GM21447 (cell line): ENCODE measurements around the gene HHAT.
A peak's percentile ranks its signal among the peaks of the same experiment; 100 is the strongest.

ENCODE experiments used
- ATAC-seq: cut with Tn5 transposase; IDR thresholded peaks from one replicate; pipeline ENCODE4 v1.9.1; 2021; ENCODE audit not compliant: unreplicated experiment

The HHAT gene

DNA sequence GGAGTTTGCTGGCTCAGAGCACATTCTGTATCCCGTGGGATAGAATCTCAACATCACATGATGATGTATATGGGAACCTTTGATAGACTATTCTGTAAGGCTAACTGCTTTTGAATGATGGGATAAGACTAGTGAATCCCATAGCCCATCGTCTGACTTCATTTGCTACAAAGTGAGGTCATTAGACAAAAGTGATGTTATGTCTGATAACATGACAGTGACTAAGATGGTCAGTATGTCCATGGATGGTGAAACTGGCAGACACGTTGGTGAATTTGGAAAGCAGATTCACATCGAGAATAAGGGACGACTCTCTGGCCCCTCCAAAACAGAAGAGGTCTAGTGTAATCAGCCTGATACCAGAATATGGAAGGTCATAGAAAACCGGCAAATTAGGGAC, 108.4 kb downstream of the HHAT start:
- ATAC-seq, result no peak

DNA sequence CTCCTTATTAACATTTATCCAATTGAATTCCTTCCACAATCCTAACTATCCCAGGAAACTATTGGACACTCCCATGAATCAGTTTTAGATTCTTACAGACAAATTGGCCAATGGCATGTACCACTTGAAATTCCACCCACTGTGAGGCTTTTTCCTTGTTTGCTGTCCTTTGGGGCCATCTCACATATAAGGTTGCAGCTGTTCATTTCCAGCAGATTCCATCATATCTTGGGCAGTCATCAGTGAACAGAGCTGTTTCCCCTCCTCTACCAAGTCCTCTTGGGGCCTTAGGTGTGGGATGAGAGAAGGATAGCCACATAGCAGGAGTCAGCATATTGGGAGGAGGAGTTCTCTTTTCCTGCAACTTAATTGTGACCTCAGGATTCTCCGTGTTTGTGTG, 109.1 kb downstream of the HHAT start:
- no peak for ATAC-seq

DNA sequence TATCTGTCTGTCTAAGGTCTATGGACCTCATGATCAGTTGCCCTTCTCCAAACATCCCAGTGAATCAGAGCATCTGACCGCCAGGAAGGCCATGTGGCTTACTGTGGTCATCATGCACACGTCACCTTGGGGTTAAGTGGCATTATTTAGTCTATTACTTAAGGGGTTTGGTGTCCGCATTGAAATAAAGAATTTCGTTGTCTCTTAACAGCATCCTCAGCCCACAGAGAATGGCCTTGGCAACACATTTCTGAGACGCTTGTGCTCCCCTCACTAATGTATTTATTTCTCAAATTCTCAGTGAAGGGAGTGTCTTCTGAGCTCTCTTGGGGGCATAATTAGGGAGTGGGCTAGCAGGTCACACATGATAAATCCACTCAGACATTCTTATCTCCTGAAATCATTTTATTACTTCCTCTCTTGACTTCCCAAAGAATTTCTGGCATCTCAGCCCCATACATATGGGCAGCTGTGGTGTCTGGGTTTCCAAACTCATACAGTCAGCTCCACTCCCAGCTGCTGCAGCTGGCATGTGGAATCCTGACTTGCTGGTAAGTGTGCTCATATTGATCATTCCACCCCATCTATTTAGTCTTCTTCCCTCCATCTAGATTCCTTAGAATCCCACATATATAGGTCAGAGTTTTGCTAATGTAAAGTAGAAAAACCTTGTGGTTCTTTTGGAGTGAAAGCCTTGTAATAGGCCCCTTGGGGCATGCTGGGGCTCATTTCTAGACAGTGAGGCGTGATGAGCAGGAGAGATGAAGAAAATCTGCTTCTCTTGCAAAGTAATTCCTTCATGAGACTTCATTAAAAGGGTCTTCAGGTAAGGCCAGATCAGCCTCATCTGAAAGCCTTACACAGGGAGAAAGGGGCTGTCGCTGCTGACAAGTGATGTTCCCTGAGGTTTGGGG, 110.5 kb downstream of the HHAT start:
- no peak for ATAC-seq

DNA sequence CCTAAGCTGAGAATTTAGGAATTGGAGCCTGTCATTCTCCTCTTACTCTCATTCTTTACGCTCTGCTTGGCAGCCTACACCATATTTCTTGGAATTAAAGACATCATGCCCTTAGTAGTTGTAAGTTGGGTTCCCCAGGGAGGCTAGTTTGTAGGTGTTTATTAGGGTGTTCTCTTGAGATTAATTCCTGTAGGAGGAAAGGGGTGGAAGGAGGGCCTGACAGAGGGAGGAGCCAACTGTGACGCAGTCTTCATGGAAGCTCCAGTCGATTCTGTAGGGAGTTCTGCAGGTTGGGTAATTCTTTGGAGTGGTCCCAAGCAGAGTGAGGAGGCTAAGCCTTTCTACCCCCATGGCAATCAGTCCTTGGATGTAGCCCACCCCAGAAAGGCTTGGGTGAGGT, 111.4 kb downstream of the HHAT start:
- no peak for ATAC-seq

DNA sequence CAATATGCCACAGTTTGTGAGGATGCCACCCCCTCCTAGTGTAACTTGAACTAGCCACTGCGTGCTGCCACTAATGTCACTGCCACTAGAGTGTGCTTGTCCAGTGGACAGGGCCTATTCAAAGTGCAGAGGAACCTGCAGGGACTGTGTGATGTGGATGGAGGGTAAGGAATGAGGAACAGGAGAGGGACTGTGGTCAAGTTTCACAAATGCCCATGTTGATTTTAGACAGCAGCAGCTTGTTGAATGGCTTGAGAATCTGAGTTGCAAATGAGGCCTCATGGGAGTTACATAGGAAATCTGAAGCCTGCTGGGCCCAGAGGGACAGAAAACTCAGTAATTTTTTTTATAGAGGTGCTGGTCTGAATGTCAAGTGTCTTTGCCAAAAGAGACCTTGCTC, 112.3 kb downstream of the HHAT start:
- no peak for ATAC-seq

DNA sequence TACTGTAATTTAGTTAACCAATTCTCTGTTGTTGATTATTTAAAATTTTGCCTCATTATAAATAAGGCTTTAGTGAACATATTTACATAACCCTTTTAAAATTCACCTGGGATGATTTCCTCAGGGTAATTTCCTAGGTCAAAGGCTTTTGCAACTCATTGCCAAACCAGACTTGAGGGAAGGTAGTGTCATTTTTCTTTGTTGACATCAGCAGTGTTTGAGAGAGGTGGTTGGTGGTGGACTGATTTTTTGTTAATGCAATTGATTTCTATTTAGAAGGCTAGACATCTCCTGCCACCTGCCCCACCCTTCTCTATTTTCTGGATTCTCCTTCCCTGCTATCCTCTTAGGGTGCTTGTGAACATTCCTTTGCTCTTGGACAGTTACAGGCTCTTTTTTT, 116.8 kb downstream of the HHAT start:
- no peak for ATAC-seq

DNA sequence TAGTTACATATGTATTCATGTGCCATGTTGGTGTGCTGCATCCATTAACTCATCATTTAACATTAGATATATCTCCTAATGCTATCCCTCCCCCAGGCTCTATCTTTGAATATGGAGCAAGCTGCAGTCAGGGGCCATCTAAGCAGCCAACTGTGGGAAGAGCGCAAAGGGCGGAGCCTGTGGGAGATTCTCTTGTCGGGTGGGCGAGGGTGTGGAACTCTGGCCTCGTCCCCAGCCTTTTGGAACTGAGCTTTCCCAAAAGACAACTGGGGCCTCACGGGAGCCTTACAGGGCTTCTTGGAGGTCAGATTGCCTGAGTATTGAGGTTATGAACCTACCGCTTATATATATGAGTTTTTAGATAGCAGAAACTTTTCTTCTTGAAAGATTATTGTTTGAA, 117.2 kb downstream of the HHAT start:
- no peak for ATAC-seq

DNA sequence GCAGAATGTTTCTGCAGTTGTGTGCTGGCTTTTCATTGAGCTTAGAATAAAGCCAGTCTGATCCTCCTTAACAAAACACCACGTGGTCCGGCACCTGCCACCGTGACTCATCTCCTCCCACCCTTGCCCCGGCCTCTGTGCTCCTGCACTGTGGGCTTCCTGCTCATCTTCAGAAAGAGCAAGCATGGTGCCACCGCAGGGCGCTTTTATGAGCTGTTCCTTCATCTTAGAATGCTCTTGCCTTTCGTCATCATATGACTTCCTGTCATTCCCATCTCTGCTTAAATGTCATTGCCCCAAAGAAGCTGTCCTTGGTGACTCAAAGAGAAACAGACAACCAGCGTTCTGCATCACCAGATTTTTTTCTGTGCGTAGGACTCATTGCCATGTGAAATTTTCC, 117.8 kb downstream of the HHAT start:
- peak; percentile 94 for ATAC-seq

DNA sequence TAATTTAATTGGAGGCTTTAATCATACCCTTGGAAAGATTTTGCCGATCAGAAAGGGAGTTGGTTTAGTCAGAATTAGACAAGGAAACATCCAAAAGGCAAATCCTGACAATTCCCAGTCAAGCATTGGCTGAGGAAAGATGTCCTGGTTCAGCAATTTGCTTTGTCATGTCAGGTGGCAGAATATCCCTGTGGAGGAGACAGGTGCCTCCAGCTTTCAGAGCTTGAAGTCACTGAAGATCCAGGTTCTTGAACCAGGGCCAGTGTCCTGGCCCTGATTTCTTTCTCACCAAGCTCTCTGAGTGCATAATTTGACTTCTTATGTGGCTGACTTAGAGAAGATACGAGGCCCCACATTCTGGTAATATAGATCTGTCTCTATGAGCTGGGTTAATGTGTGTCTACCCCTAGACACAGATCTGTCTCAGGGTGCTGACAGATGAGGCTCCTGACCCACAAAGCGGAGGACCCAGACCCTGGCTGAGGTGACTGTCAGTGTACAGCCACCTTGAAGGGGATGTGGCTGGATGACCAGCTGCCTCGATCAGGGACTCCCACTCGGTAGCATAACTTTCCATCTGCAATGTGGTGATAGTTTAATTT, 118.9 kb downstream of the HHAT start:
- ATAC-seq, result no peak

DNA sequence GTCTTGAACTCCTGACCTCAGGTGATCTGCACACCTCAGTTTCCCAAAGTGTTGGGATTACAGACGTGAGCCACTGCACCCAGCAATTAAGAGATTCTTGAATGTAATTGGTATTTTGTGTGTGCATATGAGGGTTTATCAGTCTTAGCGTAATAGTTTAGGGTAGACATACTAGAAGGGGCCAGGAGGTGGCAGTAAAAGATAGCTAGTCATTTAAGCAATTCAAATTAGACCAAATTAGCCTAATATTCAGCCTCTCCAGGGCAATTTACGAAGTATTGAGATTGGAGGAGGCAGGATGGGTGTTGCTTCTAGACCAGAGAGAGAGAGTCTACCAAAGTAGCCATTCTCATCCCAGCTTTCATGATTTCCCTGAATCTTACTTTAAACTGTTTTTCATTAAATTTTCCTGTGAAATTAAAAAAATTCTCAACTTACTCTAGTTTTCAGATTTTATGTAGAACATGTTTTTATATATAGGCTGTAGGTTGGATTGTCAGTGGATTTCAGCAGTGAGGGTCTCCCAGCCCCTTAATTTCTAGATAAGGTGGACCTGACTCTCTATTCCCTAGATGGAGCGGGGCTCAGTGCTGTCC, 119.7 kb downstream of the HHAT start:
- ATAC-seq, result no peak

DNA sequence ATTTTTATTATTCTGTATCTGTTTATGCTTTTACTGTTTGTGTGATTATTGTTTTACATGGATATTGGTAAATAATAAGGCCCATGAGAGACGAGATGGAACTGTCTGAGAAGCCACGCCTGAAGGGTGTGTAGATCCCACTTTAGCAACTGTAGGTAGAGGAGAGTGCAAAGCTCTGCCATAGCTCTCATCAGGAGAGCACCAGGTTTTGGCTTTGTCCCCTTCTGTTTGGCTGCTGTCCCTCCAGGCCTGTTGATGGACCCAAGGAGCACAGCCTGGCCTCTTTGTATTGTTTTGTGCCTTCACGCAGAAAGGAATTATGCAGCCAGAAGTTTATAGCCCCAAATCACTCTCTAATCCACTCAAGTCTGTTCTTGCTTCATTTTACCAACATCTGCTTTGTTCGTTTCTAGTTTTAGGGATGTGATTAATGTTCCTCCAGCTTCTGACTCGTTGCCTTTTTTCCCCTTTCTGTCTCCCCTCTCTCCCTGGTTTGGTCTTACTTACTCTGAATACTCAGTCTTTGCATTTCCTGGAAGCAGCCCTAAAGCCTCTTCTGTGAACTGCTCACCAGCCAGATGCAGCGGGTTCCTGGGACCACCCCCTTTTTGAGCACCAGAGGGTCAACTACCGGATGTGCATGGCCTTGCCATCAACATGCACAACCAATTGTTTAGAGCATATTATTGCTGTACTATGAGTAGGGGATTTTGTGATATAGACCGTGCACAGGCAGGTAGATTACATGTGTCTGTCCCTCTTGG, 127.3 kb downstream of the HHAT start:
- no peak for ATAC-seq

DNA sequence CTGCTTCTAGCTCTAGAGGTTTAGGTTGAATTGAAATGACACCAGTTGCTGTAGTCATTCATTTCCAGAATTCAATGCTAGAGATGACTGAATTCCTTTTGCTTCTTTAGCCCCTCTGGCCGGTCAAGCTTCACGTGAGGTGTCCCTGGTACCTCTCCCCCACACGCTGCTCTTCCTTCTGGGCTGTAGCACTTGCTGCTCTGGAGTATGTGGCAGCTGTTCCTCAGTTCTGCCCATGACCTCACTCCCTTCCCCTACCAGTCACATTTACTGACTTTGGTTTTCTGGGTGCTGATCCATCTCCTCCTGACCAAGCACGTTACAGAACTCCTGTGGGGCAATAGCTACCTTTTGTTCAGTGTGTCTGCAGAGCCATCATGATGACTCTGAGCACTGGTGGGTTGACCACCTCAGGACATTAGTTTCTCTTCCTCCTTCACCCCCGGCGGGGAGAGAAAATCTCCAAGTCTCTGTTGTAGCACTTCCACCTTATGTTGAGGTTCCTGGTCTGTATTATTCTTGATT, 128.1 kb downstream of the HHAT start:
- no peak for ATAC-seq

DNA sequence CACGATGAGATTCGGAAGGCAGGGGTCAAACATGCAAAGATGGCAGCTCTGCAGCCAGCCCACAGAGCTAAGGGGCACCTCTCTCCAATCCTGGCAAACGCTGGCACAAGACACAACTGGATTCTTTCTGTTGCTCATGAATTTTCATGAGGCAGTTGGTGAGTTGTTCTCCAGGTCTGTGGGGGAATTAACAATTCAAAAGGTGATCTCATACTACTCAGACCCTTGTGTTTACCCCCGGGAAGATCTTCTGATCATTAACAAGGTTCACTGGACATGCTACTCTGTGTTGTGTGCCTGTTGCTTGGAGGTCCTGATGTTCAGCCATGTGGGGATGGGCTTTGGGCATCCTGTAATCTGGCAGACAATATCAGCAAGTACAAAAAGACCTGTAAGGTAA, 128.9 kb downstream of the HHAT start:
- ATAC-seq, result no peak

DNA sequence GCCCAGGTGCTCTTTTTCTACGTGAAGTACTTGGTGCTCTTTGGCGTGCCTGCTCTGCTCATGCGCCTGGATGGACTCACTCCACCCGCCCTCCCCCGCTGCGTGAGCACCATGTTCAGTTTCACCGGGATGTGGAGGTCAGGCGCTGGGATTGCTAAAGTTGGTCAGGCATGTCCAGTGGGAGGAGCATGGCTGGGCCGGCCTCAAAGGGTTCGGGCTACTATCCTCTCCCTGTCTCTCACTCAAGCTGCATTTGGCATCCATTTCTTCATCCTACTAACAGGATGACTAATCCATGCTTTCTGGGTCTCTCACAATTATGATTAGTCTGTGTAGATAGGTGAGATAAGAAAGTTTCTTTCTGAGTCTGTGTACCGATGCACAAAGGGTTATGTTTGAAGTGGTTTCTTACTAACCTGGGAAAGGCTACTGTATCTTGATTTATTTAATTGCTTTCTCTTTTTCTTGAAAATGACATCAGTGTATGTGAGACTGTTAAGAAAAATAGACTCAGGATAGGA, 135.9 kb downstream of the HHAT start:
- ATAC-seq, result no peak

DNA sequence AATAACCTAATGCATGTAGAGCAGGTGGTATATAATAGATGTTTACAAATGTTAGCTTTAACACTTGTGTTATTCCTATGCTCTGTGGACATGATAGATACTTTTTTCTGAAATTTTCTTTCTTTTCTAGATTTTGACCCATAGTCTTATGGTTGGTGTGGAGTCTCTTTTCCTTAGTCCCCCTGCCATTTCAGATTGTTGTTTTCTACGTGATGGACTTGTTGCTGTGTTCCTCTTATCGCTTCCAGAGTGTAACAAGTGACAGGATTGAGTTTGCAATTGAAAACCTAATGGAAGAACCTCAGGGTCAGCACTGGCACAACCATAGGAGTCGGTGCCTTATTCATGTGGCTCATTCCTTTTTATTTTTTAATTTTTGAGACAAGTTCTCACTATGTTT, 136.4 kb downstream of the HHAT start:
- no peak for ATAC-seq

DNA sequence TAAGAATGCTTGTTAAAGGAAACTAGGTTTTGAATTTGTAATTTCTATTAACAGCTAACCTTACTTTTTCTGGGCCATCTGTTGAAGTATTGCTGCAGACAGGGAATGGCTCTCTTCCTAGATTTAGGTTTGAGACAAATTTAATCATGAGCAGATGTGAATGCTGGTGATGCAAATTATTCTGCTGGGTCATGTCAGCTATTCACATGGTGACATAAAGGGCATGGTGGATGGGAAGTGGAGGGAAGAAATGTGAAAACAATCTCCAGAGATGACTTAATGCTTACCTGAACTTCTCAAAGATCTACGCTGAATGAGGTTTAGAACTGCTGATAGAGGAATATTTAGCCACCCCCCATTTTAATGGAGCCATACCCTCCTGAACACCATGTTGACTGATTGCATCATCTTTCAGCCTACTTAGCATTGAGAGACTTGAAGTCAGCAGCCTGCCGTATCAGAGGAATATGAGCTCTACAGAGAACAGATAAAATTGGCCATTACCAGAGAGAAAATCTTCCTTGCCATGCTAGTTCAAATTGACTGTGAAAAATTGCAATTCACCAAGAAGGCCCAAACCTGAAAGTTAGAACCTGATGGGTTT, 138.8 kb downstream of the HHAT start:
- ATAC-seq, result no peak

DNA sequence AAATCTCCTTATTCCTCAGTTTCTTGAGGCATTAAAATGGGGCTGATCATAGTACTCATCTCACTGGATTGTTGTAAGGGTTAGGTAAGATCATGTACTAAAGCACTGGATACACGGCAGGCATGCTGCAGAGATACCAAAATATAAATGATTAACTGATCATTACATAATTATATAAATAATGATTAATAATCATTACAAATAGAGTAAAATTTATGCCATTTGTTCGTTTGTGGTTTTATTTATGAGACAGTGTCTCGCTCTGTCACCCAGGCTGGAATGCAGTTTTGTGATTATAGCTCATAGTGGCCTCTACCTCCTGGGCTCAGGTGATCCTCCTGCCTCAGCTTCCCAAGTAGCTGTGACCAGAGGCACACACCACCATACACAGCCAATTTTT, 140.7 kb downstream of the HHAT start:
- ATAC-seq, result no peak

DNA sequence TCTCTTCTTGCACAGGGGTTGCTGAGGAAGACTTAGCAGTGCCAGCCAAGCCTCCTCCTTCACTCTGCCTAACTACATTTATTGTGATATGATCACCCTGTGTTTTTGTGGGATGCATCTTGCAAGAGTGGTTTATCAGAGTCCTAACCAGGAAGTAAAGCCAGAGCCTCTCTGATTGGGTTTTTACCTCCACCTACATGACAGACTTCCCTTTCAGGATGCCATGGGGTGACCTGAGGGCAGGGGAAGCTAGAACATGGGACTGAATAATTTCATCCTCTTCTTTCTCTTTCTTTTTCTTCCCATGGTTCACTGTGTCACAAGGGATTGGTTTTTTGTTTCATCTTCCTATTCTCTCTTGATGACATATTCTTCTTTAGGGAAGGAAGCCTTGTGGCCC, 146.6 kb downstream of the HHAT start:
- no peak for ATAC-seq

DNA sequence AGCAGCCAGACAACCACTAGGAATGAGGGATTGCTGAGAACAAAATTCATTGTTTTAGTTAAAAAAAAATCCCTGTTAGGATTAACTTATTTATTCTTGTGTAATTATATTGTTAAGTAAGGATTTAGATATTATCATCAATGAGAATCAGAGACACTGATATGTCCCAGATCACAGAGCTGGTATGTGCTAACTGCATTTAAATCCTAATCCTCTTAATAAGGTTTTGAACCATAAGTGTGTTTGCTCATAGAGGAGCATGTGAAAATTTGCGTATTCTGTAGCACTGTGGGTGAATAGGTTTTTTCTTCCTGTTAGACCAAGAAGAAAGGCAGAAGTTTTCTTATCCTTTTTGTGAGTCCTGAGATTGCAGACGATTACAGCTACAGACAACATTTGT, 147.1 kb downstream of the HHAT start:
- ATAC-seq, result no peak

DNA sequence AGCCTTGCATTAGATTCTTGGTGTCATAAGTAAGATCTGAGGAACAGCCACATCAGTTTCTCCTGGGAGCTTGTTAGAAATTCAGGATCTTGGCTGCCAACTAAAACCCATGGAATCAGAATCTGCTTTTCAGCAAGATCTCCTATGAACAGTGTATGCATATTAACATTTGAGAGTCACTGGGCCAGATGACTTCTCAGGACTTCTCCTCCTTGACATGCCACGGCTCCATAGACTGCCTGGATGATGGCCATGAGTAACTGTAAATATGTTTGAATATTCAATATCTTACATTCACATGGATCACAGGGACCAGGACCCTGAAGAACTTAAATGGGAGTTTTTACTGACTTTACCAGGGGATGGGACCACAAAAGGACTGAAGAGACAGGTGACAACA, 148.0 kb downstream of the HHAT start:
- ATAC-seq, result no peak
